Keratinocyte (primary cell): ENCODE measurements around the gene MKLN1. TPM values are rescaled to one million over a fixed set of nuclear protein-coding genes. Genes with fewer than 3 reads are reported as not detected.

Source experiments
- DNase-seq: peaks from one replicate; pipeline ENCODE4 v3.0.0-alpha.2; 2011; ENCODE audit warnings: low read depth, missing footprints, low spot score
- FAIRE-seq: peaks from 2 replicates; lab custom pipeline; 2011; peaks lifted over from hg19 to GRCh38; lab: Jason Lieb, UNC
- H2AFZ ChIP-seq: 2 replicates; pipeline ENCODE4 v1.6.0; 2012; ENCODE audit warnings: low read length, control low read depth, inconsistent platforms; ENCODE audit not compliant: control insufficient read depth
- H3K27ac ChIP-seq: 2 replicates; pipeline ENCODE4 v1.5.1; 2011; ENCODE audit warnings: low read length; ENCODE audit not compliant: control insufficient read depth, insufficient read depth
- H3K27me3 ChIP-seq: 3 replicates; pipeline ENCODE4 v1.6.0; 2011; ENCODE audit warnings: low read length; ENCODE audit not compliant: control insufficient read depth, insufficient read depth; ENCODE audit errors: extremely low read depth
- H3K36me3 ChIP-seq, 2 experiments: 2 replicates in 1 of 2; 3 replicates in 1 of 2; pipeline ENCODE4 v1.5.1; 2011; ENCODE audit warnings: low read length in 2 of 2, mild to moderate bottlenecking in 1 of 2; ENCODE audit not compliant: control insufficient read depth in 2 of 2, insufficient read depth in 2 of 2; ENCODE audit errors: extremely low read depth in 1 of 2
- H3K4me1 ChIP-seq: 3 replicates; pipeline ENCODE4 v1.5.1; 2011; ENCODE audit warnings: low read length; ENCODE audit not compliant: control insufficient read depth, insufficient read depth; ENCODE audit errors: extremely low read depth
- H3K4me2 ChIP-seq: 3 replicates; pipeline ENCODE4 v1.6.0; 2011; ENCODE audit warnings: low read depth, low read length; ENCODE audit not compliant: control insufficient read depth, insufficient read depth; ENCODE audit errors: extremely low read depth
- H3K4me3 ChIP-seq, 3 experiments: fragments of 200-600 bp in 1 of 3; sonication (generic) in 1 of 3; 2 replicates in 2 of 3; 3 replicates in 1 of 3; pipeline ENCODE4 v1.5.1; 2011 to 2016; ENCODE audit warnings: low read length in 3 of 3, mild to moderate bottlenecking in 3 of 3, control low read depth in 2 of 3, inconsistent platforms in 1 of 3, low read depth in 1 of 3, mixed read lengths in 1 of 3, mixed run types in 1 of 3, moderate library complexity in 1 of 3; ENCODE audit not compliant: control insufficient read depth in 2 of 3, insufficient read depth in 2 of 3; ENCODE audit errors: extremely low read depth in 1 of 3
- H3K79me2 ChIP-seq: 2 replicates; pipeline ENCODE4 v1.6.0; 2012; ENCODE audit warnings: low read length; ENCODE audit not compliant: control insufficient read depth, insufficient read depth
- H3K9ac ChIP-seq: 3 replicates; pipeline ENCODE4 v1.6.0; 2011; ENCODE audit warnings: low read length; ENCODE audit not compliant: control insufficient read depth, insufficient read depth; ENCODE audit errors: extremely low read depth
- H3K9me1 ChIP-seq: 3 replicates; pipeline ENCODE4 v1.6.0; 2011; ENCODE audit warnings: low read length; ENCODE audit not compliant: control insufficient read depth, insufficient read depth; ENCODE audit errors: extremely low read depth
- H3K9me3 ChIP-seq: 2 replicates; pipeline ENCODE4 v1.5.1; 2012; ENCODE audit warnings: low read depth, low read length; ENCODE audit not compliant: control insufficient read depth
- H4K20me1 ChIP-seq: 3 replicates; pipeline ENCODE4 v1.6.0; 2011; ENCODE audit warnings: low read length; ENCODE audit not compliant: control insufficient read depth, insufficient read depth; ENCODE audit errors: extremely low read depth
- CTCF ChIP-seq, 3 experiments: IDR thresholded peaks in 1 of 3; conservative IDR thresholded peaks in 1 of 3; optimal IDR thresholded peaks in 1 of 3; 2 replicates in 2 of 3; 3 replicates in 1 of 3; pipeline versions ENCODE3 to v1.5.1; 2011; ENCODE audit warnings: low read length in 3 of 3, mild to moderate bottlenecking in 3 of 3, moderate library complexity in 2 of 3, control low read depth in 1 of 3, inconsistent platforms in 1 of 3; ENCODE audit not compliant: insufficient read depth in 2 of 3; ENCODE audit errors: extremely low read depth in 1 of 3
- EZH2 ChIP-seq: IDR thresholded peaks from one replicate; pipeline ENCODE4 v1.6.1; 2012; ENCODE audit warnings: inconsistent platforms, mild to moderate bottlenecking, low read length, moderate library complexity
- dilution Hi-C: fragments of 300-500 bp; cut with MboI; formaldehyde crosslinking; loops from one replicate; pipeline ENCODE4 v1.7.0; 2020; ENCODE audit warnings: low sequenced_read_pairs; ENCODE audit not compliant: extremely low pct_ligation_motif_present
- polyA plus RNA-seq, 5 experiments: library from polyadenylated mRNA; depleted of rRNA in 3 of 5; stranded (reverse) in 3 of 5; stranded (forward) in 1 of 5; unstranded in 1 of 5; fragments of >200 nt; gene quantifications; 1 replicate in 1 of 5; 2 replicates in 3 of 5; 3 replicates in 1 of 5; pipeline versions ENCODE4 v1.2.1 to v1.2.3, GENCODE V29; 2011 to 2012; ENCODE audit warnings: missing spikeins in 2 of 5, low read depth in 1 of 5, low replicate concordance in 1 of 5

Gene MKLN1
- polyA plus RNA-seq, 1 donor (not counting 4 experiments of a cell fraction or from before 2014, with no cell fraction given) = 43.8 TPM

DNA sequence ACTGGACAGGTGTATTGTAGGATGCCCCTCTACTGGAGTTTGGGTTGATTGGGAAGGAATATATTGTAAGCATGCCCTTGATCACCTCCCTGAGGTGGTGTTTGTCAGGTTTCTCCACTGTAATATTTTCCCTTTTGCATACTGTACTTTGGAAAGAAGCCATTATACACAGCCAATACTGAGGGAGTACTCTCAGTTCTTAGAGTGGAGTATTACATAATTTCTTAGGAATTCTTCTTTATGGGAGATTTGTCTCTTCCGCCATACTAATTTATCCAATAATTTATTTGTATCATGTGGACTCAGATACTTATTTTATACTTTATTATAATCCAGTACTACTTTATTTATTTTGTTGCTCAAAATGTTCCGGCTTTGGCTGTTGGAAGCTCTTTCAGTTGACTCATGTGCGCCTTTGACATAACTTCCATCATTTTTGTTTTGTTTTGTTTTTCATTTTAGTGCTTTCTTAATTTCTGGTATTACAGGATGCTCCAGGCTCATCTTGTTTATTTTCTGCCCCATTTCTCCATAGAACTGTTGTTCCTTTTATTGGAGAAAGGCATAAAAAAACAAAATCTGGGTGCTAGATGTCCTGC, 29.7 kb downstream of the MKLN1 start:
- FAIRE-seq (no peak), DNase-seq (no peak)
- Histone ChIP-seq H3K9me1 (no peaks in the 10 kb centered on the region), H3K4me1 (no peaks in the 10 kb centered on the region), H4K20me1 (peaks cover 9% of the 10 kb centered on the region), H3K9me3 (no peaks in the 10 kb centered on the region), H3K4me3 (no peak overlapping the region), H2AFZ (no peak overlapping the region), H3K36me3 (no peaks in the 10 kb centered on the region), H3K27me3 (no peaks in the 10 kb centered on the region), H3K4me2 (no peak overlapping the region), H3K9ac (no peak overlapping the region), H3K79me2 (peaks cover 97% of the 10 kb centered on the region), H3K27ac (no peak overlapping the region)
- dilution Hi-C loops = no loop called here
- TF ChIP-seq CTCF (optimal IDR thresholded peaks at IDR 0.05 in 1 of 3, IDR thresholded peaks at IDR 0.05 in 1 of 3, conservative IDR thresholded peaks at IDR 0.05 in 1 of 3; ENCODE audit: extremely low read depth in 1 of 3, insufficient read depth in 2 of 3, low read length in 3 of 3) = no peak
- TF ChIP-seq EZH2 = no peak

DNA sequence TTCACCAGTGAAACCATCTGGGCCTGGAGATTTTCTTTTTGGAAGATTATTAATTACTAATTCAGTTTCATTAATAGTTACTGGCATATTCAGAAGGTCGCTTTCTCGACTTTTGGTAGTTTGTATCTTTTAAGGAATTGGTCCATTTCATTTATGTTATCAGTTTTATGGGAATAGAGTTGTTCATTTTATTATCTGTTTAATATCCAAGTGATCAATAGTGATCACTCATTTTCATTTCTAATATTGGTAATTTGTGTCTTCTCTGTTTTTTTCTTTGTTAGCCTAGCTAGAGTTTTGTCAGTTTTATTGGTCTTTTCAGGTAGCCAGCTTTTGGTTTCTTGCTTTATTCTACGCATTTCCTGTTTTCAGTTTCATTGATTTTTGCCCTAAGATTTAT, 31.0 kb downstream of the MKLN1 start:
- Histone ChIP-seq H3K27ac (no peak overlapping the region), H3K4me2 (no peak overlapping the region), H3K4me1 (no peaks in the 10 kb centered on the region), H3K9ac (no peak overlapping the region), H3K9me1 (no peaks in the 10 kb centered on the region), H2AFZ (no peak overlapping the region), H3K79me2 (peaks cover 95% of the 10 kb centered on the region), H3K4me3 (no peak overlapping the region), H3K27me3 (no peaks in the 10 kb centered on the region), H4K20me1 (peaks cover 13% of the 10 kb centered on the region), H3K36me3 (no peaks in the 10 kb centered on the region), H3K9me3 (no peaks in the 10 kb centered on the region)
- no peak for DNase-seq
- no peak for TF ChIP-seq EZH2
- TF ChIP-seq CTCF (optimal IDR thresholded peaks at IDR 0.05 in 1 of 3, IDR thresholded peaks at IDR 0.05 in 1 of 3, conservative IDR thresholded peaks at IDR 0.05 in 1 of 3; ENCODE audit: extremely low read depth in 1 of 3, insufficient read depth in 2 of 3, low read length in 3 of 3) = no peak
- no peak for FAIRE-seq
- dilution Hi-C loops = no loop called here
